CD4-positive, alpha-beta memory T cell (primary cell): ENCODE measurements around the gene IMPACT. TPM values are rescaled to one million over a fixed set of nuclear protein-coding genes. Genes with fewer than 3 reads are reported as not detected.

ENCODE experiments used
- CTCF ChIA-PET: fragments of 350-600 bp; sonication (Branson Sonifier 250); formaldehyde crosslinking; loops from one replicate; lab custom pipeline; 2021; ENCODE audit warnings: inconsistent platforms; ENCODE audit not compliant: partially characterized antibody; lab: Charles Lee
- POLR2A ChIA-PET: fragments of 350-600 bp; sonication (Branson Sonifier 250); formaldehyde crosslinking; loops from one replicate; lab custom pipeline; 2021; ENCODE audit not compliant: partially characterized antibody; lab: Charles Lee
- DNase-seq, 5 donors: peaks; one replicate each; pipeline versions ENCODE4 v3.0.0 to v3.0.0-alpha.2; 2020 to 2022; ENCODE audit warnings: mixed read lengths in 1 of 5
- H3K27ac ChIP-seq: one replicate; pipeline ENCODE4 v1.7.0; 2013; ENCODE audit warnings: low read depth, low read length
- H3K27me3 ChIP-seq: 2 replicates; pipeline ENCODE4 v1.7.0; 2013; ENCODE audit warnings: mild to moderate bottlenecking, low read length, moderate library complexity; ENCODE audit not compliant: insufficient read depth
- H3K36me3 ChIP-seq: 2 replicates; pipeline ENCODE4 v1.7.0; 2013; ENCODE audit warnings: mild to moderate bottlenecking, low read length, moderate library complexity; ENCODE audit not compliant: insufficient read depth
- H3K4me1 ChIP-seq: 2 replicates; pipeline ENCODE4 v1.7.0; 2013; ENCODE audit warnings: mild to moderate bottlenecking, low read length, moderate library complexity; ENCODE audit not compliant: insufficient read depth
- H3K4me3 ChIP-seq, 2 donors: one replicate each; pipeline ENCODE4 v1.7.0; 2013; ENCODE audit warnings: low read length in 2 of 2, mild to moderate bottlenecking in 1 of 2
- H3K9me3 ChIP-seq, 2 donors: one replicate each; pipeline ENCODE4 v1.7.0; 2013; ENCODE audit warnings: low read length in 2 of 2, control low read depth in 1 of 2; ENCODE audit not compliant: control insufficient read depth in 1 of 2
- H3K27ac Mint-ChIP-seq, 7 donors: one replicate each; pipeline ENCODE4 v1.8.0; 2020 to 2021; ENCODE audit warnings: mixed read lengths in 7 of 7, mild to moderate bottlenecking in 6 of 7, inconsistent platforms in 3 of 7, moderate library complexity in 3 of 7
- H3K27me3 Mint-ChIP-seq, 2 donors: one replicate each; pipeline ENCODE4 v1.8.0; 2020 to 2021; ENCODE audit warnings: mixed read lengths in 2 of 2
- H3K36me3 Mint-ChIP-seq, 2 donors: one replicate each; pipeline ENCODE4 v1.8.0; 2020 to 2021; ENCODE audit warnings: mixed read lengths in 2 of 2, inconsistent platforms in 1 of 2, mild to moderate bottlenecking in 1 of 2
- H3K4me1 Mint-ChIP-seq, 4 donors: one replicate each; pipeline ENCODE4 v1.8.0; 2020 to 2021; ENCODE audit warnings: mixed read lengths in 4 of 4, mild to moderate bottlenecking in 1 of 4
- H3K4me3 Mint-ChIP-seq, 8 donors: one replicate each; pipeline ENCODE4 v1.8.0; 2020 to 2021; ENCODE audit warnings: mixed read lengths in 8 of 8, mild to moderate bottlenecking in 7 of 8, moderate library complexity in 6 of 8, inconsistent platforms in 3 of 8
- H3K9me3 Mint-ChIP-seq, 8 donors: one replicate each; pipeline ENCODE4 v1.8.0; 2020 to 2021; ENCODE audit warnings: mixed read lengths in 8 of 8, mild to moderate bottlenecking in 5 of 8, inconsistent platforms in 3 of 8, moderate library complexity in 1 of 8
- intact Hi-C: fragments of 100-400 bp; cut with micrococcal nuclease; formaldehyde crosslinking; loops from one replicate; pipeline ENCODE4 v1.15.1; 2023
- polyA plus RNA-seq, 2 donors: library from polyadenylated mRNA; unstranded; fragments of 300-500 nt; fragmentation: Illumina TruSeq; gene quantifications; one replicate each; pipeline ENCODE4 v1.2.3, GENCODE V29; 2021
- total RNA-seq, 2 experiments: library from RNA; stranded (reverse); gene quantifications; one replicate each; pipeline ENCODE4 v1.2.3, GENCODE V29; 2021

Gene IMPACT
- total and polyA plus RNA-seq, 4 experiments from 2014 or later, result 12.5 to 20.9 (median 15.0) TPM

DNA sequence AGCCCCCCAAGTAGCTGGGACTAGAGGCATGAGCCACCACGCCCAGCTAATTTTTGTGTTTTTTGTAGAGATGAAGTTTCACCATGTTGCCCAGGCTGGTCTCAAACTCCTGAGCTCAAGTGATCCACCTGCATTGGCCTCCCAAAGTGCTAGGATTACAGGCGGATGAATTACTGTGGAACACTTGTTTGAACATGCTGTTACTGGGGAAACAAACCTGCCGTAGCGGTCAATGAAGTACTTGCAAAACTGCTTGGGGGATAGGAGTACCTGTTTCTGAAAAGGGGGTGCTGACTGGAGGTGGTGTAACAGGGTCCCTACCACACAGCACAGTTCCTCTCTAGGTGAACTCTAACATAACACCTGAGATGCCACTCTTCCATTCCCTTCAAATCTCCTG lies 5.9 kb upstream of the IMPACT start:
- CTCF ChIA-PET, result no interaction called here
- Mint-ChIP-seq H3K36me3 (peaks cover 3 to 9% of the 10 kb centered on the region in 2 donors), H3K27me3 (peaks cover 24 to 45% of the 10 kb centered on the region in 2 donors), H3K27ac (no peak overlapping the region), H3K9me3 (peaks cover 0 to 6% (median 1%) of the 10 kb centered on the region in 8 donors), H3K4me1 (peaks cover 0 to 3% (median 2%) of the 10 kb centered on the region in 4 donors), H3K4me3 (no peak overlapping the region)
- Histone ChIP-seq H3K9me3 (no peaks in the 10 kb centered on the region), H3K36me3 (no peaks in the 10 kb centered on the region), H3K27me3 (peaks cover 6% of the 10 kb centered on the region), H3K4me3 (no peak overlapping the region), H3K27ac (no peak overlapping the region), H3K4me1 (no peaks in the 10 kb centered on the region)
- DNase-seq, result no peak
- intact Hi-C loops, result no loop called here
- POLR2A ChIA-PET, result no interaction called here

DNA sequence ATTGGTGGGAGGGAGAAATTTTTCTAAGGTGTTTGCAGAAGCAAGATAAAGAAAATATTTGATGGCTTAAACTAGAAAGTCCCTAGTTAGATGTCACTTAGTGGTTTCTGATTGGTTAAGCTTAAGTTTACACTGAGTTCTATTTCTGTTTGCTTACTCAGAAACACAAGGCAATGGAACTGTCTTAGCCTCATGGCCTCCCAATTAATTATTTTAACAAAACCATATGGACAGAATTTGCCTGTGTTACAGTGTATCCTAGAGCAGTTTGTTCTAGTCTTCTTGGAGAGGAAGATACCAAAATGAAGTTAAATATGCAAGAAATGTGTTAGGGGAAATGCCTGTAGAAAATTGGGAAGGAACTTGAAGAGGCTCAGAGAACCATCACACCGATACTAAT lies 4.6 kb upstream of the IMPACT start:
- H3K9me3 ChIP-seq, result no peaks in the 10 kb centered on the region
- H3K4me1 ChIP-seq, result peaks cover 6% of the 10 kb centered on the region
- H3K4me3 ChIP-seq, result no peak overlapping the region
- Mint-ChIP-seq H3K27me3 (peaks cover 24 to 43% of the 10 kb centered on the region in 2 donors), H3K27ac (no peak overlapping the region), H3K9me3 (peaks cover 0 to 12% (median 6%) of the 10 kb centered on the region in 8 donors), H3K4me1 (peaks cover 4 to 11% (median 7%) of the 10 kb centered on the region in 4 donors), H3K36me3 (peaks cover 7 to 13% of the 10 kb centered on the region in 2 donors), H3K4me3 (no peak overlapping the region)
- H3K27ac ChIP-seq, result no peak overlapping the region
- peaks cover 6% of the 10 kb centered on the region for H3K27me3 ChIP-seq
- ChIA-PET POLR2A (no interaction called here), CTCF (no interaction called here)
- H3K36me3 ChIP-seq, result no peaks in the 10 kb centered on the region
- intact Hi-C loops, result no loop called here
- no peak for DNase-seq

DNA sequence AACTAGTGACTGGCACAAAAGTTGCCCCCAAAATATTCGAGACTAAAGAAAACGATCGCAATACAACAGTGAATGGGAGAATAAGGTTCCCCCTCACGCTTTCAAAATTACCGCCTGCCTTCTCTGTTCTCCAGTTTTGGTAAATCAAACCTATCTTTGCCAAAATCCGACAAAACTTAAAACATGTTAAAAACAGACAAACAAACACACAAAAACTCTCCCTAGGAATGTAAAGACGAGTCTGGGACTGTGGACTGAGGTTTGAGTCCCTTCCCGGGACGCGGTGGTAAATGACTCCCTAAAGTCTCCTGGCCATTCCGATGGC lies 435 bp upstream of the IMPACT start:
- H3K4me3 ChIP-seq, result peak overlapping the region; percentile 7 to 64
- DNase-seq, result no peak
- H3K36me3 ChIP-seq, result no peaks in the 10 kb centered on the region
- peak overlapping the region; percentile 71 to 95 (median 84) for H3K4me3 Mint-ChIP-seq
- H3K27me3 ChIP-seq, result peaks cover 6% of the 10 kb centered on the region
- intact Hi-C loops, result loop anchor here (2.0 kb wide), 1 partner anchor 29 kb away; the partner anchor contains the start of gene OSBPL1A
- peaks cover 14 to 21% of the 10 kb centered on the region in 2 donors for H3K36me3 Mint-ChIP-seq
- peaks cover 17% of the 10 kb centered on the region for H3K4me1 ChIP-seq
- peaks cover 16 to 30% (median 18%) of the 10 kb centered on the region in 4 donors for H3K4me1 Mint-ChIP-seq
- H3K27me3 Mint-ChIP-seq, result peaks cover 14 to 25% of the 10 kb centered on the region in 2 donors
- POLR2A ChIA-PET, result interaction anchor here (1.4 kb wide), 1 partner anchor 29 kb away, joined by 10 read pairs; the partner anchor contains the start of gene OSBPL1A
- H3K9me3 Mint-ChIP-seq, result peaks cover 0 to 13% (median 6%) of the 10 kb centered on the region in 8 donors
- CTCF ChIA-PET, result interaction anchor here (1.1 kb wide), 1 partner anchor 10 kb away, joined by 3 read pairs; no protein-coding TSS in a partner anchor
- H3K27ac ChIP-seq, result no peak overlapping the region
- H3K9me3 ChIP-seq, result no peaks in the 10 kb centered on the region
- peak overlapping the region in 6 of 7 donors; percentile 17 to 81 (median 53) for H3K27ac Mint-ChIP-seq

DNA sequence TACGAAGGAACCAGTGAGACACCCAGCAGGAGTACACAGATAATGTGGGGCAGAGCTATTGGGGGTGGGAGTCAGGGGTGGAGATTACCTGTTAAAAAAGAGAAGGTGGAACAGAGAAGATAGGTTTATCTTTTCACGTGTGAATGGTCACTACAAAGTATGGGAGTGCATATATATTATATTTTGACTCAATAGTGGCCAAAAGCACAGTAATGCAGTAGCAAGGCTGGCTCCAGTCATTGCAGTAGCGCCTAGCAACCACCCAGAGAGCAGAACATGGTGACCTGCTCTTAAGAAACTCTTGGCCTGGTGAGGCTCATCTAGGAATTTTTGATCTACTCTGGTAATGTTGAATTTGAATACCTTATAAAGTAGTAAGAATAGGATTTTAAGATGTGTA lies 1.0 kb downstream of the IMPACT start:
- Histone ChIP-seq H3K36me3 (no peaks in the 10 kb centered on the region), H3K27me3 (no peaks in the 10 kb centered on the region), H3K4me3 (no peak overlapping the region), H3K9me3 (no peaks in the 10 kb centered on the region), H3K27ac (no peak overlapping the region), H3K4me1 (peaks cover 17% of the 10 kb centered on the region)
- Mint-ChIP-seq H3K4me3 (peak overlapping the region; percentile 84 to 95 (median 88)), H3K27ac (peak overlapping the region in 5 of 7 donors; percentile 45 to 92 (median 68)), H3K27me3 (peaks cover 13 to 18% of the 10 kb centered on the region in 2 donors), H3K4me1 (peaks cover 16 to 30% (median 18%) of the 10 kb centered on the region in 4 donors), H3K9me3 (peaks cover 0 to 13% (median 6%) of the 10 kb centered on the region in 8 donors), H3K36me3 (peaks cover 14 to 26% of the 10 kb centered on the region in 2 donors)
- ChIA-PET POLR2A (interaction anchor here (0.6 to 1.4 kb wide), 2 partner anchors 12 to 30 kb away, joined by 3 to 10 read pairs; partner anchors contain the start of gene OSBPL1A), CTCF (interaction anchor here (1.0 to 1.1 kb wide), 3 partner anchors 12 to 66 kb away, joined by 3 to 4 read pairs (median 3); no protein-coding TSS in a partner anchor)
- no peak for DNase-seq
- intact Hi-C loops, result loop anchor here (2.0 kb wide), 1 partner anchor 31 kb away; the partner anchor contains the start of gene OSBPL1A

DNA sequence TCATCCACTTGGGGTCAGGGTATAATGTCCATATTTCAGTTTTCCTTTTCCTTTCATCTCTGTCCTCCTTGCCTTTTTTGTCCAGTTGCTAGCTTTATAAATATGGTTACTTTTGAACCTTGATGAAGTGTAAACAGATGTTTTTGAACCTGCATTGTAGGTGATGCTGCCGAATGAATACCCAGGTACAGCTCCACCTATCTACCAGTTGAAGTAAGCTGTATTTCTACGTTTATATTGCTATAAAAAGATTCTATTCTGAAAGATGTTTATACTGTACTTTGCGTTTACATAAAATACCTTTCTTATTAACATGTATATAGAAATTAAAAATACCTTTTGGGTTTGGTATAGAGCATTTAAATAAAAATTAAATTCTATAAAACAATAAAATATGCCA lies 2.2 kb downstream of the IMPACT start:
- Histone ChIP-seq H3K4me3 (no peak overlapping the region), H3K36me3 (no peaks in the 10 kb centered on the region), H3K9me3 (no peaks in the 10 kb centered on the region), H3K27ac (no peak overlapping the region), H3K4me1 (peaks cover 17% of the 10 kb centered on the region), H3K27me3 (no peaks in the 10 kb centered on the region)
- peaks cover 6% of the 10 kb centered on the region in 2 donors for H3K27me3 Mint-ChIP-seq
- H3K4me1 Mint-ChIP-seq, result peaks cover 16 to 30% (median 18%) of the 10 kb centered on the region in 4 donors
- H3K27ac Mint-ChIP-seq, result no peak overlapping the region
- POLR2A ChIA-PET, result no interaction called here
- no peak for DNase-seq
- intact Hi-C loops, result no loop called here
- H3K4me3 Mint-ChIP-seq, result peak overlapping the region in 3 of 8 donors; percentile 28 to 55 (median 51)
- H3K9me3 Mint-ChIP-seq, result peaks cover 0 to 13% (median 5%) of the 10 kb centered on the region in 8 donors
- CTCF ChIA-PET, result interaction anchor here (1.0 to 1.4 kb wide), 5 partner anchors 14 to 69 kb away, joined by 3 to 6 read pairs (median 4); partner anchors contain the start of gene OSBPL1A
- H3K36me3 Mint-ChIP-seq, result peaks cover 14 to 28% of the 10 kb centered on the region in 2 donors

DNA sequence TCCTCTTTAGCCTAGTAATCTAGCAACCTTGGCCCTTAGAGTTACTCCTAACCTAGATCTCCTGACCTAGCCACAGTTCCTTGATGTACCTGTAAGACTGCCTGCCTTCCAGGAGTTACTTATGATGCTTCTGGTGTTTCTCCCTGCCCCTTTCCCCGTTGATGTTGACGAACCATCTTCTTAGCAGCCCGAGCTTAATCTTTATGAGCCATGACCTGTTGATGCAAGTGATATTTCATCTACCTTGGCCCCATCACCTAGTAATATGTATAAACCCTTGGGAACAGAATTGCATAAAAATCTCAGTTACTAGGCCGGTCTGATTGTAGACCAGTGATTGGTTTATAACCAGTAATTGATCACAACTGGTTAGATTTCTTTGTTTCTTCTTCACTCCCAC lies 2.7 kb downstream of the IMPACT start:
- POLR2A ChIA-PET, result no interaction called here

DNA sequence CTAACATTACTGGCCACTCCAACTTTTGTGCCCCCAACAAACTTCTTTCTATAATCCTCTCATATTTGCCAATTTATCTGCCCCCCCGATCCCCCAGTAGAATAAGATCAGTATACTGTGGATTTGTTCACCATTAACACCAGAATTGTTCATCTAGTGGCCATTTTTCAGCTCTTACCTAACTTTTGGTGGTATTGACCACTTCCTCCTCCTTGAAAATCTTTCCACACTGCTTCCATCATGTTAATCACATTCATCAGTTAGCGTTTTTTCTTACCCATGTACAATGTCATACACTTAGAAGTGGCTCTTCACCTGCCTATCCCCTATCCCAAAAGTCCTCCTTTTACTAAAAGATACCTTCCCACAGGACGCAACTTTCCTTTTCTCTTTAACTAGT lies 6.1 kb downstream of the IMPACT start:
- Histone ChIP-seq H3K27ac (no peak overlapping the region), H3K27me3 (no peaks in the 10 kb centered on the region), H3K4me1 (peaks cover 3% of the 10 kb centered on the region), H3K9me3 (no peaks in the 10 kb centered on the region), H3K4me3 (no peak overlapping the region), H3K36me3 (no peaks in the 10 kb centered on the region)
- POLR2A ChIA-PET, result no interaction called here
- no peaks in the 10 kb centered on the region for H3K9me3 Mint-ChIP-seq
- DNase-seq, result no peak
- H3K27me3 Mint-ChIP-seq, result no peaks in the 10 kb centered on the region
- peaks cover 17 to 34% of the 10 kb centered on the region in 2 donors for H3K36me3 Mint-ChIP-seq
- CTCF ChIA-PET, result interaction anchor here (2.3 kb wide), 1 partner anchor 55 kb away, joined by 20 read pairs; no protein-coding TSS in a partner anchor
- intact Hi-C loops, result no loop called here
- no peak overlapping the region for H3K27ac Mint-ChIP-seq
- peaks cover 4 to 12% (median 11%) of the 10 kb centered on the region in 4 donors for H3K4me1 Mint-ChIP-seq
- H3K4me3 Mint-ChIP-seq, result no peak overlapping the region

More for the DNA sequence above, 2.7 kb downstream of the IMPACT start:
- Mint-ChIP-seq H3K4me1 (peaks cover 16 to 30% (median 18%) of the 10 kb centered on the region in 4 donors), H3K36me3 (peaks cover 14 to 28% of the 10 kb centered on the region in 2 donors), H3K27ac (no peak overlapping the region), H3K4me3 (no peak overlapping the region), H3K9me3 (peaks cover 0 to 13% (median 5%) of the 10 kb centered on the region in 8 donors), H3K27me3 (peaks cover 2 to 3% of the 10 kb centered on the region in 2 donors)
- CTCF ChIA-PET, result interaction anchor here (1.0 to 1.4 kb wide), 5 partner anchors 14 to 69 kb away, joined by 3 to 6 read pairs (median 4); partner anchors contain the start of gene OSBPL1A
- no peak for DNase-seq
- Histone ChIP-seq H3K27me3 (no peaks in the 10 kb centered on the region), H3K9me3 (no peaks in the 10 kb centered on the region), H3K4me3 (no peak overlapping the region), H3K4me1 (peaks cover 17% of the 10 kb centered on the region), H3K27ac (no peak overlapping the region), H3K36me3 (no peaks in the 10 kb centered on the region)
- intact Hi-C loops, result no loop called here
